Measurements from ENCODE around the gene CLPTM1L.
"Not testable (repeated sequence)": the region's sequence is repeated elsewhere in the genome, so short reads cannot be mapped to it uniquely, and the experiment has no call there.

CLPTM1L gene

GRCh38 chr5:1311439-1312055 is 33.4 kb downstream of the CLPTM1L start:
- DNase-seq: no peak

GRCh38 chr5:1310118-1310517 is 34.8 kb downstream of the CLPTM1L start:
- DNase-seq: no peak

- no peak for DNase-seq
Observed at GRCh38 chr5:1304033-1304432, 40.9 kb downstream of the CLPTM1L start.

DNA sequence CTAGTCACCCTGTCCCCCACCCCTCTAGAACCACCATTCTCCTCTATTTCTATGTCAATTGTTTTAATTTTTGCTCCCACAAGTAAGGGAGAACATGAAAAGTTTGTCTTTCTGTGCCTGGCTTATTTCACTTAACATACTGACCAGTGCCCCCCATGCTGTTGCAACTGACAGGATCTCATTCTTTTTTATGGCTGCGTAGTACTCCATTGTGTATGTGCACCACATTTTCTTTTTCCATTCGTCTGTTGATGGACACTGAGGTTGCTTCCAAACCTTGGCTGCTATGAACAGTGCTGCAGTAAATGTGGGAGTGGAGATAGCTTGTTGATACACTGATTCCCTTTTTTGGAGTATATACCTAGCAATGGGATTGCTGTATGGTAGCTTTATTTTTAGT is 42.6 kb downstream of the CLPTM1L start:
- DNase-seq: no peak

DNA sequence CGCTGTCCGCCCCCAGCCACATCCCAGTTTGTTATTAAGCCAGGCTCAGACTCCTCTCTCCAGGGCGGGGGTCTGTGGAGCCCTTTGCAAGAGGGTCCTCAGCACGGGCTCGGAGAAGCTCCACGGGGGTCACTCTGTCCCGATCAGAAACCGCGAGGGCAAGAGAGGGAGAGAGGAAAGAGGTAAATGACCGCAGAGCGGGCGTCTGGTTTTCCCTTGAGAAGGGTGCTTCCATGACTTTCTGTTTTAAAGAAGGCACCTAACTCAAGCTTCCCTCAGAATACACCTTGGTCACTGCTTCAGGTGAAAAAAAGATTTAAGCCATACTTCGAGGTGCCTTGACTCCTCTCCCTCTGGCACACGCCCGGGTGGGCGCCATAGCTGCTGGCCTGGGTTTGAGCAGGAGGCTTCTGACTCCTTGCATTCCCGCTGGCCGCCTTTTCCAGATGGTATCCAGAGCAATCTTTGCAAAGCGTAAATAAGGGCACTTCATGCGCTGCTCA is 44.3 kb downstream of the CLPTM1L start:
- DNase-seq: no peak

GRCh38 chr5:1299961-1300360 is 44.9 kb downstream of the CLPTM1L start:
- DNase-seq: no peak

DNA sequence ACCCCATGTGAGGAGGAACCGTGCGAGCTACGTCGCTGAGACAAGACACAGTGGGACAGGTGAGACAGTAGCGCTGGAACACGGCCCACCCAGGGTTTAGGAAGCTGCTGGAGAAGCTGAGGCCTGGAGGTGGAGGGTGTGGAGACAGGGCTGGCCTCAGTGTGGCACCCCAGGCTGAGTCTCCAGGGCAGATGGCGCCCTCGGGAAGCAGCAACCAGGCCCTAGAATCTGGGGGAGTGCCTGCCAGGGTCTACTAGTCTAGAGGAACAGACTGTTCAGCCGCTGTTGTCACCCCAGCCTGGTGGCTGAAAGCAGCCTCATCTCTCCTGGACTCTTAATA is 45.4 kb downstream of the CLPTM1L start:
- DNase-seq: no peak

- DNase-seq: no peak
Observed at GRCh38 chr5:1298723-1299510, 46.0 kb downstream of the CLPTM1L start.

- no peak for DNase-seq
Observed at GRCh38 chr5:1298067-1298551, 46.8 kb downstream of the CLPTM1L start.

- no peak for DNase-seq
Observed at GRCh38 chr5:1297243-1297642, 47.7 kb downstream of the CLPTM1L start.

GRCh38 chr5:1295650-1296037 is 49.3 kb downstream of the CLPTM1L start:
- DNase-seq: no peak

DNA sequence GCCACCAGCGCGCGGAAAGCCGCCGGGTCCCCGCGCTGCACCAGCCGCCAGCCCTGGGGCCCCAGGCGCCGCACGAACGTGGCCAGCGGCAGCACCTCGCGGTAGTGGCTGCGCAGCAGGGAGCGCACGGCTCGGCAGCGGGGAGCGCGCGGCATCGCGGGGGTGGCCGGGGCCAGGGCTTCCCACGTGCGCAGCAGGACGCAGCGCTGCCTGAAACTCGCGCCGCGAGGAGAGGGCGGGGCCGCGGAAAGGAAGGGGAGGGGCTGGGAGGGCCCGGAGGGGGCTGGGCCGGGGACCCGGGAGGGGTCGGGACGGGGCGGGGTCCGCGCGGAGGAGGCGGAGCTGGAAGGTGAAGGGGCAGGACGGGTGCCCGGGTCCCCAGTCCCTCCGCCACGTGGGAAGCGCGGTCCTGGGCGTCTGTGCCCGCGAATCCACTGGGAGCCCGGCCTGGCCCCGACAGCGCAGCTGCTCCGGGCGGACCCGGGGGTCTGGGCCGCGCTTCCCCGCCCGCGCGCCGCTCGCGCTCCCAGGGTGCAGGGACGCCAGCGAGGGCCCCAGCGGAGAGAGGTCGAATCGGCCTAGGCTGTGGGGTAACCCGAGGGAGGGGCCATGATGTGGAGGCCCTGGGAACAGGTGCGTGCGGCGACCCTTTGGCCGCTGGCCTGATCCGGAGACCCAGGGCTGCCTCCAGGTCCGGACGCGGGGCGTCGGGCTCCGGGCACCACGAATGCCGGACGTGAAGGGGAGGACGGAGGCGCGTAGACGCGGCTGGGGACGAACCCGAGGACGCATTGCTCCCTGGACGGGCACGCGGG is 49.9 kb downstream of the CLPTM1L start, which contains the start of gene TERT:
Gene TERT (minus strand): TSS at position 234 of the 815 bp plus-strand sequence. CDS start 79 bp downstream, at position 155.
- DNase-seq: no peak

DNA sequence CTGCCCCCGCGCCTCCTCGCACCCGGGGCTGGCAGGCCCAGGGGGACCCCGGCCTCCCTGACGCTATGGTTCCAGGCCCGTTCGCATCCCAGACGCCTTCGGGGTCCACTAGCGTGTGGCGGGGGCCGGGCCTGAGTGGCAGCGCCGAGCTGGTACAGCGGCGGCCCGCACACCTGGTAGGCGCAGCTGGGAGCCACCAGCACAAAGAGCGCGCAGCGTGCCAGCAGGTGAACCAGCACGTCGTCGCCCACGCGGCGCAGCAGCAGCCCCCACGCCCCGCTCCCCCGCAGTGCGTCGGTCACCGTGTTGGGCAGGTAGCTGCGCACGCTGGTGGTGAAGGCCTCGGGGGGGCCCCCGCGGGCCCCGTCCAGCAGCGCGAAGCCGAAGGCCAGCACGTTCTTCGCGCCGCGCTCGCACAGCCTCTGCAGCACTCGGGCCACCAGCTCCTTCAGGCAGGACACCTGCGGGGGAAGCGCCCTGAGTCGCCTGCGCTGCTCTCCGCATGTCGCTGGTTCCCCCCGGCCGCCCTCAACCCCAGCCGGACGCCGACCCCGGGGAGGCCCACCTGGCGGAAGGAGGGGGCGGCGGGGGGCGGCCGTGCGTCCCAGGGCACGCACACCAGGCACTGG is 50.6 kb downstream of the CLPTM1L start:
- no peak for DNase-seq

GRCh38 chr5:1293416-1294205 is 51.3 kb downstream of the CLPTM1L start:
- no peak for DNase-seq

DNA sequence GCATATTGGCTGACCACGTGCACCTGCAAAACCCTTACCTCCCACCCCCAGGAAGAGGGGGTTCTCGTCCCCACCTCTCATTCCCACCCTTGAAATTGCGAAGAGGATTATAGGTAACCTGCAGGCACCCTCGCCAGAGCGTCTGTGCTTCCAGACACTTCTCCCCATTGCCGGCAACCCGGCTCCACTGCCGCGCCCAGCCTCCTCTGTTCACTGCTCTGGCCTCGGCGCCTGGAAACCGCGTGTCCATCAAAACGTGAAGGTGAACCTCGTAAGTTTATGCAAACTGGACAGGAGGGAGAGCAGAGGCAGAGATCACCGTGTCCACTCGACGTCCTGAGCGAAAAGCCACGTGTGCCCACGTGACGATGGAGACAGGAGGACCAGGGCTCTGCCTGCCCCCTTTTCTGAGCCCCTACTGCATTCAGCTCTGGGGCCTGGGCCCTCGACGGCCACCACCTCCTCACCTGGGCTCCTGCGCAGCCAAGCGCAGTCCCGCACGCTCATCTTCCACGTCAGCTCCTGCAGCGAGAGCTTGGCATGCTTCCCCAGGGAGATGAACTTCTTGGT is 52.0 kb downstream of the CLPTM1L start:
- no peak for DNase-seq

DNA sequence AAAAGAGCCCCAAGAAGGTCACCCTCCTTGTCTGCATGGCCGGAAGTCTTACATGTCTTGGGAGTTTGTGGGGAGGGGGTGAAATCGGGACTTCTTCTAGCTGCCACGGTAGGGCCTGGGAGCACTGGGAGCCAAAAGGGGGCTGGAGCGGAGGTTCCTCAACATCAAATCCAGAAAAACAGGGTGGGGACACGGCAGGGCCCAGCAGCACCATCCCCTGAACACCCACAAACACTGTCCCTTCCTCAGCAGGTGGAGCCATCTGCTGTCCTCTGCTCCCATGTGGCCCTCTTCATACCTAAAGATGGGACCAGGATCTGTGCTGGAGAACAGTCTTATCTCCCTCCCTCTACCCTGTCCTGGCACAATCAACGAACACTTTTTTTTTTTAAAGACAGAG is 52.8 kb downstream of the CLPTM1L start:
- no peak for DNase-seq

DNA sequence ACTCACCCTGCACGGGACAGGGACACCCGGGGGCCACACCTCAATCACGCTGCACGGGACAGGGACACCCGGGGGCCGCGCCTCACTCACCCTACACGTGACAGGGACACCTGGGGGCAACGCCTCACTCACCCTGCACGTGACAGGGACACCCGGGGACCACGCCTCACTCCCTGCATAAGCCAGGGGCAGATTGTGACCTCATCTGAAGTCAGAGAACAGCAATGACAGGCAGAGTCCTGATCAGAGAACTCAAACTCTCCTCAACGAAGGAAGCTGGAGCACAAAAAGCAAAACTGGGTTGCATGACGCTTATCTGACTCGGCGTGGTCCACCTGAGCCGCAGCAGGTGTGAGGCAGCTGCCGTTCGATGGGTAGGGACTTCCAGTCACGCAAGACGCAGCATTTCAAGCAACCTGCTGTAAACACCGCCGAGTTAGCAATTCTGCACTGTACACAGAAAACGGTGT is 53.3 kb downstream of the CLPTM1L start:
- DNase-seq: no peak

GRCh38 chr5:1290956-1291355 is 53.9 kb downstream of the CLPTM1L start:
- not testable (repeated sequence) for DNase-seq

- DNase-seq: not testable (repeated sequence)
Observed at GRCh38 chr5:1289559-1289958, 55.3 kb downstream of the CLPTM1L start.

DNA sequence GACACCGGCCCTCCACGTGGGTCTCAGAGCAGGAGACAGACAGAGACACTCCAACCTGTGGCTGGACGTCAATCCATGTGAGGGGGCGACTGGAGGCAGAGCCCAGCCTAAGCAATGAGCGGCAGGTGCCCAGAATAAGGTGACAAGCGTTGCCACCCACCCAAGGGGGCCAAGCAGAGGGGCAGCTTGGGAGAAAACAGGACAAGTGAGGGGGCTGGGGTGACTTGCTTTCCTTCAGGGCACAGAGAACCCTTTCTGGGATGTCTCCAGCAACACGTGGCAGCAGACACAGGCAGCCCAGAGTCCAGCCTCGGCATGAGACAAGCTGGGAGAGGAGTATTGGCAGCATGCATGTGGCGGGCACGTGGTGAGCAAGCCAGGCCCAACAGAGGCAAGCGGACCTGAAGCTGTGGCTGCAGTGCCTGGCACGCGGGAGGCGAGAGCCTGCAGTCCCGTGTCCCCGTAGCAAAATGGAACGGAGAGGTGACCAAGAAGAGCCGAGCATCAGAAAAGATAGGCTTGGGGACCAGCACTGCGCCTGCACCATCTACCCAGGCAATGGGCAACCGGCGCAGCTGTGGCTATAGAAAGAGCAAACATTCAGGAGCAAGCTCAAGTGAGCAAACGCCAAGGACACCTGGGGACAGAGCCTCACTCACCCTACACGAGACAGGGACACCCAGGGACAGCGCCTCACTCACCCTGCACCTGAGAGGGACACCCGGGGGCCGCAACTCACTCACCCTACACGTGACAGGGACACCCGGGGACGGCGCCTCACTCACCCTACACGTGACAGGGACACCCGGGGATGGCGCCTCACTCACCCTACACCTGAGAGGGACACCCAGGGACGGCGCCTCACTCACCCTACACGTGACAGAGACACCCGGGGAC is 56.2 kb downstream of the CLPTM1L start:
- no peak for DNase-seq
